K562 (cell line): ENCODE data around the gene PMEPA1.

Experiments
- TAF7 ChIP-seq: fragments of 450-650 bp; IDR thresholded peaks from 2 replicates; pipeline ENCODE4 v1.6.1; 2016; ENCODE audit warnings: missing genetic modification characterization, missing compliant biosample characterization
- ZEB2 ChIP-seq: fragments of 450-650 bp; IDR thresholded peaks from 2 replicates; pipeline ENCODE4 v1.6.1; 2016

DNA sequence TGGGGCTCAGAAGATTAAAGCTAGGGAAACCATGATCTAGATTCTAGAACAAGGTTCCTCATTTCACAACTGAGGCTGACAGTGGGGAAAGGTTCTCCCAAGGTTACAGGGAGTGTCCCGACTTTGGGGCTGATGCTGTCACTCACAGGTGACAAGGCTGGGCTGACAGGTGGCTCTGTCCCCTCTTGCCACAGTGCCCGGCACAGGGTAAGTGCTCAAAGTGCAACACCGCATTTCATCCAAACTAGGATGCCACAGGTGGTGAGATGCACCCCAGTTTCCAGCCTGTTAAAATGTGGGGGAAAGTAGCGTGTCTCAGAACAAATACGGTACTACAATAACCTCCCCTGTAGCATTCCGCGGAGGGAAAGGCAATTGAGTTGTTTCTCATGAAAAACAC, 97.4 kb downstream of the PMEPA1 start:
- no peak for TF ChIP-seq ZEB2
- TF ChIP-seq TAF7 (tag) = no peak
